ENCODE results near the gene ULBP2. TPM values are rescaled to one million over a fixed set of nuclear protein-coding genes. Genes with fewer than 3 reads are reported as not detected.
"Not testable (repeated sequence)": the region's sequence is repeated elsewhere in the genome, so short reads cannot be mapped to it uniquely, and the experiment has no call there.

Gene ULBP2
- total RNA-seq, 1 donor from 2014 or later = not detected

- intact Hi-C loops (cut with DNase I) = no loop called here
- Histone ChIP-seq H3K36me3 (no peaks in the 10 kb centered on the region), H3K27me3 (no peaks in the 10 kb centered on the region)
Measured at GRCh38 chr6:149906405-149906804, 35.4 kb upstream of the ULBP2 start.

GRCh38 chr6:149907317-149907716 lies 34.5 kb upstream of the ULBP2 start:
- TF ChIP-seq, protein P1, sequence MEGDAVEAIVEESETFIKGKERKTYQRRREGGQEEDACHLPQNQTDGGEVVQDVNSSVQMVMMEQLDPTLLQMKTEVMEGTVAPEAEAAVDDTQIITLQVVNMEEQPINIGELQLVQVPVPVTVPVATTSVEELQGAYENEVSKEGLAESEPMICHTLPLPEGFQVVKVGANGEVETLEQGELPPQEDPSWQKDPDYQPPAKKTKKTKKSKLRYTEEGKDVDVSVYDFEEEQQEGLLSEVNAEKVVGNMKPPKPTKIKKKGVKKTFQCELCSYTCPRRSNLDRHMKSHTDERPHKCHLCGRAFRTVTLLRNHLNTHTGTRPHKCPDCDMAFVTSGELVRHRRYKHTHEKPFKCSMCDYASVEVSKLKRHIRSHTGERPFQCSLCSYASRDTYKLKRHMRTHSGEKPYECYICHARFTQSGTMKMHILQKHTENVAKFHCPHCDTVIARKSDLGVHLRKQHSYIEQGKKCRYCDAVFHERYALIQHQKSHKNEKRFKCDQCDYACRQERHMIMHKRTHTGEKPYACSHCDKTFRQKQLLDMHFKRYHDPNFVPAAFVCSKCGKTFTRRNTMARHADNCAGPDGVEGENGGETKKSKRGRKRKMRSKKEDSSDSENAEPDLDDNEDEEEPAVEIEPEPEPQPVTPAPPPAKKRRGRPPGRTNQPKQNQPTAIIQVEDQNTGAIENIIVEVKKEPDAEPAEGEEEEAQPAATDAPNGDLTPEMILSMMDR (IDR thresholded peaks at IDR 0.05) = no peak
- Histone ChIP-seq H3K9me3 (no peaks in the 10 kb centered on the region), H3K4me1 (no peaks in the 10 kb centered on the region), H3K27me3 (no peaks in the 10 kb centered on the region), H3K36me3 (no peaks in the 10 kb centered on the region), H3K4me3 (no peak overlapping the region), H3K27ac (no peak overlapping the region)
- DNase-seq (ENCODE audit: low spot score in 2 of 2) = no peak
- intact Hi-C loops (cut with DNase I) = no loop called here

More at GRCh38 chr6:149906405-149906804, 35.4 kb upstream of the ULBP2 start:
- Histone ChIP-seq H3K4me1 (no peaks in the 10 kb centered on the region), H3K9me3 (no peaks in the 10 kb centered on the region), H3K27ac (no peak overlapping the region), H3K4me3 (no peak overlapping the region)
- DNase-seq (ENCODE audit: low spot score in 2 of 2) = no peak
- TF ChIP-seq, protein P1 (IDR thresholded peaks at IDR 0.05) = no peak

GRCh38 chr6:149908480-149908879 lies 33.3 kb upstream of the ULBP2 start:
- H3K27me3 ChIP-seq; H3K4me1 ChIP-seq; H3K36me3 ChIP-seq; H3K27ac ChIP-seq; H3K9me3 ChIP-seq; H3K4me3 ChIP-seq; DNase-seq (ENCODE audit: low spot score in 2 of 2); intact Hi-C loops (cut with DNase I): not testable (repeated sequence)

DNA sequence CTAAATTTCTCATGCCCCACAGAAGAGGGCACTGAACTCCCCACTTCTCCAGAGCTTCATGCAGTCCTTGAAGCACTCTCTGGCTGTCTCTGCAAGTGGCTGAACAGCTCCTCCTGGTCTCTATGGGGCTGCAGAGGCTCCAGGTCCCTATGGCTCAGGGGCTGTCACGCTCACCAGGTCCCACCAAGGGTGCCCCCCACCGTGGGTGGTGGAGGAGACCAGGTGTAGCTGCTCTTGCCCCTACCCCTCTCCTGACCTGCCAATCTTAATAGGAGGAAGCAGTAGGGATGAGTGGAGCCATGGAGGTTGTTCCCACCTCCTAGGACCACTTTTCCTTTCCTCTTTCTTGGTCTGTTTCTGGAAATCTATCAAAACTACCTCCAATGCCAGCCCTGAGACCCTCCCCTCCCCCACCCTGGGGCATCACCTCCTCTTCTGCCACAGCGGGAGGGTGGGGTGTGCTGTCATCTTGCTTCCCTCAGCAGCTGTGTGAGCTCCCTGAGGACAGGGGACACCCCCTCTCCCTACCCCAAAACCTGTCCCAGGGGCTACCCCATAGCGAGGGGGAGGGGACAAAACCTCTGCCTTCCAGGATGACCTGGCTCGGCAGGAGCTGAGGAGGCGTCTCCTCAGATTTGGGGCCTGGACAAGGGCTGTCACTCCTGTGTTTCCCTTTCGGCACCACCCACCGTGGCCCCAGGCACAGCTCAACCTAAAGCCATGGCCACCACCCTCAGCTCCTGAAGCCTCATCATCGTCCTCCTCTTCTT lies 31.9 kb upstream of the ULBP2 start:
- intact Hi-C loops (cut with DNase I) = no loop called here
- Histone ChIP-seq H3K4me3 (no peak overlapping the region), H3K4me1 (no peaks in the 10 kb centered on the region), H3K27me3 (no peaks in the 10 kb centered on the region), H3K9me3 (no peaks in the 10 kb centered on the region), H3K36me3 (no peaks in the 10 kb centered on the region), H3K27ac (no peak overlapping the region)
- no peak for DNase-seq (ENCODE audit: low spot score in 2 of 2)
- TF ChIP-seq, protein P1 (IDR thresholded peaks at IDR 0.05) = no peak

- TF ChIP-seq, protein P1 (IDR thresholded peaks at IDR 0.05) = no peak
- H3K36me3 ChIP-seq = no peaks in the 10 kb centered on the region
- no peak for DNase-seq (ENCODE audit: low spot score in 2 of 2)
- intact Hi-C loops (cut with DNase I) = no loop called here
- no peaks in the 10 kb centered on the region for H3K27me3 ChIP-seq
- no peak overlapping the region for H3K4me3 ChIP-seq
- H3K27ac ChIP-seq = no peak overlapping the region
- no peaks in the 10 kb centered on the region for H3K4me1 ChIP-seq
- H3K9me3 ChIP-seq = no peaks in the 10 kb centered on the region
Measured at GRCh38 chr6:149910721-149911151, 31.1 kb upstream of the ULBP2 start.

GRCh38 chr6:149912680-149913079 lies 29.1 kb upstream of the ULBP2 start:
- H3K27me3 ChIP-seq; H3K9me3 ChIP-seq; H3K4me1 ChIP-seq; intact Hi-C loops (cut with DNase I); DNase-seq (ENCODE audit: low spot score in 2 of 2); H3K4me3 ChIP-seq; H3K36me3 ChIP-seq; H3K27ac ChIP-seq: not testable (repeated sequence)

Data from ascending aorta (tissue), 2 donors.